ENCODE data around the gene MRPL19. TPM values are rescaled to one million over a fixed set of nuclear protein-coding genes. Genes with fewer than 3 reads are reported as not detected.

MRPL19 gene
- total RNA-seq, 1 donor from 2014 or later, result 166 TPM

- no peak overlapping the region for H3K27ac ChIP-seq
- TF ChIP-seq, protein P1, sequence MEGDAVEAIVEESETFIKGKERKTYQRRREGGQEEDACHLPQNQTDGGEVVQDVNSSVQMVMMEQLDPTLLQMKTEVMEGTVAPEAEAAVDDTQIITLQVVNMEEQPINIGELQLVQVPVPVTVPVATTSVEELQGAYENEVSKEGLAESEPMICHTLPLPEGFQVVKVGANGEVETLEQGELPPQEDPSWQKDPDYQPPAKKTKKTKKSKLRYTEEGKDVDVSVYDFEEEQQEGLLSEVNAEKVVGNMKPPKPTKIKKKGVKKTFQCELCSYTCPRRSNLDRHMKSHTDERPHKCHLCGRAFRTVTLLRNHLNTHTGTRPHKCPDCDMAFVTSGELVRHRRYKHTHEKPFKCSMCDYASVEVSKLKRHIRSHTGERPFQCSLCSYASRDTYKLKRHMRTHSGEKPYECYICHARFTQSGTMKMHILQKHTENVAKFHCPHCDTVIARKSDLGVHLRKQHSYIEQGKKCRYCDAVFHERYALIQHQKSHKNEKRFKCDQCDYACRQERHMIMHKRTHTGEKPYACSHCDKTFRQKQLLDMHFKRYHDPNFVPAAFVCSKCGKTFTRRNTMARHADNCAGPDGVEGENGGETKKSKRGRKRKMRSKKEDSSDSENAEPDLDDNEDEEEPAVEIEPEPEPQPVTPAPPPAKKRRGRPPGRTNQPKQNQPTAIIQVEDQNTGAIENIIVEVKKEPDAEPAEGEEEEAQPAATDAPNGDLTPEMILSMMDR (IDR thresholded peaks at IDR 0.05), result no peak
- no peaks in the 10 kb centered on the region for H3K27me3 ChIP-seq
- no peaks in the 10 kb centered on the region for H3K4me1 ChIP-seq
- H3K9me3 ChIP-seq, result no peaks in the 10 kb centered on the region
- no peak overlapping the region for H3K4me3 ChIP-seq
- no peaks in the 10 kb centered on the region for H3K36me3 ChIP-seq
- intact Hi-C loops (cut with DNase I), result no loop called here
- DNase-seq (ENCODE audit: low spot score in 2 of 2), result no peak
Observed at GRCh38 chr2:75728614-75729419, 82.2 kb downstream of the MRPL19 start.

GRCh38 chr2:75729861-75730260, 83.3 kb downstream of the MRPL19 start:
- TF ChIP-seq, protein P1 (IDR thresholded peaks at IDR 0.05), result no peak
- no peaks in the 10 kb centered on the region for H3K36me3 ChIP-seq
- no peaks in the 10 kb centered on the region for H3K4me1 ChIP-seq
- intact Hi-C loops (cut with DNase I), result no loop called here
- H3K27me3 ChIP-seq, result no peaks in the 10 kb centered on the region
- H3K27ac ChIP-seq, result no peak overlapping the region
- DNase-seq (ENCODE audit: low spot score in 2 of 2), result no peak
- no peak overlapping the region for H3K4me3 ChIP-seq
- H3K9me3 ChIP-seq, result no peaks in the 10 kb centered on the region

DNA sequence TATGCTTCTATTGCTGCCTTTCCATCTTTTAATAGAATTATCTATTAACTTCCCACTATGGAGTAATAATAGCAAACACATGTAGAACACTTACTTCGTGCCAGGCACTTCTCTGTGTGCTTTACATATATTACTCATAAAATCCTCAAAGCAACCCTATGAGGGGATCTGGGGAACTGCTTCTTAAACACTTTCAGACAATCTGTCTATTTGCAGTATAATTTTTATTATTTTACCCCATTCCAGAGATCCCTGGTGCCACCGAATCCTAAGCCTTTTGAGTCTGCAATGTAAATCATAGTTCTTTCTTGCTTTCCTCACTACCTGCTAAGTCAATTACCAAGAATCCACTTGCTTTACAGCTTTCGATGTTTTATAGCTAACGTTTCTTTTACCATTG, 89.7 kb downstream of the MRPL19 start:
- intact Hi-C loops (cut with DNase I), result no loop called here
- DNase-seq (ENCODE audit: low spot score in 2 of 2), result no peak
- H3K9me3 ChIP-seq, result no peaks in the 10 kb centered on the region
- H3K27ac ChIP-seq, result no peak overlapping the region
- H3K36me3 ChIP-seq, result no peaks in the 10 kb centered on the region
- no peaks in the 10 kb centered on the region for H3K4me1 ChIP-seq
- no peaks in the 10 kb centered on the region for H3K27me3 ChIP-seq
- H3K4me3 ChIP-seq, result no peak overlapping the region
- TF ChIP-seq, protein P1 (IDR thresholded peaks at IDR 0.05), result no peak

DNA sequence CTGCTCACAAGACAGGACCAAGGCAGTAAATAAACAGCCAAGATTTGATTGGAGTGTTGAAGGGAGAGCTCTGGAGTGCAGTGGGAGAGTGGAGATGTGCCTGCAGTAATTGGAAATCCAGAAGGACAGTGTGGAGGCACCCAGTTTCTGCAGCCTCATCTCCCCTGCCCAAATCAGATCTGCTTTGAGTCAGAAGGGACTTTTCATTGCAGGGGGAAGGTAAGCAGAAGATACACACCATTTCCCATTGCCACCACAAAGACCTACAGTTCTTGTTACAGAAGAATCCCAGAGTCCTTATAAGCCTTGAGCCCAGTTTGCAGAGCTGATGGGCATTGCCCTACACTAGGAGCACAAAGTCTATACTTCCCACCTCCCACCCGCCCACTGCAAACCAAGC, 91.4 kb downstream of the MRPL19 start:
- Histone ChIP-seq H3K27me3 (no peaks in the 10 kb centered on the region), H3K4me3 (no peak overlapping the region), H3K9me3 (no peaks in the 10 kb centered on the region), H3K4me1 (no peaks in the 10 kb centered on the region), H3K27ac (no peak overlapping the region), H3K36me3 (no peaks in the 10 kb centered on the region)
- intact Hi-C loops (cut with DNase I), result no loop called here
- no peak for DNase-seq (ENCODE audit: low spot score in 2 of 2)
- TF ChIP-seq, protein P1 (IDR thresholded peaks at IDR 0.05), result no peak

Other genes with a start within 250 kb of the MRPL19 start
- not detected for gene EVA1A, start 85.8 kb upstream of the MRPL19 start, total RNA-seq
- 31.0 TPM for gene GCFC2, start 64.1 kb downstream of the MRPL19 start, total RNA-seq